NCI-H1105 treated with DMSO at 0.1 percent for 48 hours (cell line): ENCODE results near the gene RAB31.
"Not testable (repeated sequence)": the region's sequence is repeated elsewhere in the genome, so short reads cannot be mapped to it uniquely, and the experiment has no call there.

Experiments used
- DNase-seq: peaks from one replicate; lab custom pipeline; 2025; lab: John Stamatoyannopoulos, UW

RAB31 gene

DNA sequence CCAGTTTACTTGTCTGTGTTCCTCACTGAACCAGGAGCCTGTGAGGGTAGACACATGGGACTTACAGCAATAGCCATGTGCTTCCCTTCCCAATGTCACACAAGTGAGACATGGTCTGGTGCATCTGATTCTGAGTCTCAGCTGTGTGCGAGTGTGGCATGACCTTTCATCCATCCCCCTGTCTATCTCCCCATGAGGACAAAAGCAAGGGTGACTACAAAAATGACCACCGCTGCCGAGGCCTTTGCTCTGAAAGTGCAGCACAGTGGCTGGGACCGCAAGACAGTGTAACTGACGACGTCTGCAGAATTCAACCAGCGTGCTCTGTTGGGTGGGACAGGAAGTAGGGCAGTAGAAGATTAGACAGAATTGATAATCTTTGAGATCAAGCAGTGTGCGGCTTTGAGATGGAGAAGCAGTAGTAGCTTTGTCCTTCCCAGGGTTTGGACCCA, 50.5 kb downstream of the RAB31 start:
- DNase-seq = no peak

DNA sequence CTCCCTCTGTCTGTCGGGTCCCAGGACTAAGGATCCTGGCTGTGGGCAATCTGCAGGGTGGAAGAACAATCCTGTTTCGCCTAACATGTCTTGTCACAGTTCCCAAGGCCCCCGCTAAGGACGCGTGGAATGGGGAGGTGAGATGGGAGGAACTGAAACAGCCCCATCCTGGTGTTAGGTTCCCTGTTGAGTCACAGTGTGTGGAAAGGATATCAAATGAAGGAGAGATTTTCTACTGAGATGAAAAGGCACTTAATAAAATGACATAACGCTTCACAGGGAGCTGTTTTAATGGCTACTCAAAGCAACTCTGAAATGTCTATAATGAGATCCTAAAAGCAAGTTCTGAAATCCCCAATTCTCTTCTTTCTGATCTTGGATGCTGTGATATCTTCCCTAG, 52.5 kb downstream of the RAB31 start:
- no peak for DNase-seq

GRCh38 chr18:9762526-9762925, 54.4 kb downstream of the RAB31 start:
- DNase-seq = no peak

- DNase-seq = no peak
Observed at GRCh38 chr18:9763157-9763556, 55.1 kb downstream of the RAB31 start.

DNA sequence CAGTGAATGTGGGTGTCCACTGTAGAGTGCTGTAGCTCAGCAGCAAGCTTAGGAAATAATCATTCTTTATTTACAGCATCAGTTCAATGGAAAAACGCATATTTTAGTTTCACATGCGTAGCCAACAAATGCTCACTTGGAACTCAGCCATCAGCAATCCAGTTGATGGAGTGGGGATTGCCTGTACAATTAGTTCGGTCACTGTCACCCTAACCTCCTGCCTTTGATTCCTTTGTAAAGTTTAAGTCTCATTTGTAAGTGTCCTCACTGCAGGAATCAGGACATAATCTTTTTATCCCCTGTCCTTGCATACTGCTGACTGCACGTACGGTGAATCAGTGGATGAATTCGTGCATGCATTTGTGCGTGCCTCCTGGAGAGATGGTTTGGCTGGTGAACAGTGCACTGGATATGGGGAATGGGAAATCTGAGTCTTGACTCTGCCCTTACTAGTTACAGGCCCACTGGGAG, 55.9 kb downstream of the RAB31 start:
- DNase-seq = no peak

GRCh38 chr18:9765501-9765900, 57.4 kb downstream of the RAB31 start:
- DNase-seq = no peak

- DNase-seq = no peak
Observed at GRCh38 chr18:9766076-9766481, 58.0 kb downstream of the RAB31 start.

DNA sequence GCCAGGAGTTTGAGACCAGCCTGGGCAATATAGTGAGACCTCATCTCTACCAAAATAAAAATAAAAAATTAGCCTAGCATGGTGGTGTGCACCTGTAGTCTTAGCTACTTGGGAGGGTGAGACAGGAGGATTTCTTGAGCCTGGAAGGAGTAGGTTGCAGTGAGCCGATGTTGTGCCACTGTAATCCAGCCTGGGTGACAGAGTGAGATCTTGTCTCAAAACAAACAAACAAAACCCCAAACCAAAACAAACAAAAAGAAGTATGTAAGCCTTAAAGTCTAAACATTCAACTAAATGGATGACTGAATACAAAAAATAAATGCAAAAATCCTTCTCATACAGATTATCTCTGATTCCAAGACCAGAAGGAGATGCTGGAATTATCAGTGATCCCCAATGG, 58.6 kb downstream of the RAB31 start:
- DNase-seq = no peak

- DNase-seq = not testable (repeated sequence)
Observed at GRCh38 chr18:9768071-9768691, 60.1 kb downstream of the RAB31 start.

- DNase-seq = not testable (repeated sequence)
Observed at GRCh38 chr18:9770111-9770510, 62.0 kb downstream of the RAB31 start.

- no peak for DNase-seq
Observed at GRCh38 chr18:9771261-9771976, 63.3 kb downstream of the RAB31 start.

DNA sequence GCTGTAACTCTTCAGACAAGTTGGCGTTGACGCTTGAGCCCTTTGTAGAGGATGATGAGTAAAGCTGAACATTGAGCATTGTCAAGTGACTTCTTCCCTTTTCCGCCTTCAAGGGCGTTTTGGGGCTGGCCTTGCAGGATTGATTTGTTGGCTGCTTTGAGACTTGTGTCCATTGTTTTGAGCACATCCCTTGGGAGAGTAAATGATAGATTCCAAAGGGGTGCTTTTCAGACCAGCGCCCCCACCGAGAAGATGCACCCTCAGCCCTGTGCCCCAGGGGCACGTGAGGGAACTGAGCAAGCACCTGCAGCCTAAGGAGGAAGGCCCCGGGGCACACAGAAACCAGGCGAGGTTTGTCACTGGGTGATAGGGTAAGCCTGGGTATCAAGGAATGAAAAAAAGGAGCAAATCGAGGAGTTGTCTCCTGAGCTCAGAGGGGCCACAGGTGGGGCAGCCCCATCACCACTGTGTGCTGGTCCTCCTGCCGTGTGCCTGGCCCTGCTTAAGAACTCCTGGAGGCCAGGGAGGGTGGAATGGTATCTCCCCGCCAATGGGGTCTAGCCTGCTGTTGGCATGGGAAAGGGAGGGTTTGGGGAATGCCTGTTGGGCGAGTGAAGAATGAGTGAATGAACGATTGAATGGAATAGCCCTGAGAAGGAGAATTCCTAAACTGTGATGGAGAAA, 64.0 kb downstream of the RAB31 start:
- no peak for DNase-seq

GRCh38 chr18:9772847-9773677, 65.0 kb downstream of the RAB31 start:
- no peak for DNase-seq

DNA sequence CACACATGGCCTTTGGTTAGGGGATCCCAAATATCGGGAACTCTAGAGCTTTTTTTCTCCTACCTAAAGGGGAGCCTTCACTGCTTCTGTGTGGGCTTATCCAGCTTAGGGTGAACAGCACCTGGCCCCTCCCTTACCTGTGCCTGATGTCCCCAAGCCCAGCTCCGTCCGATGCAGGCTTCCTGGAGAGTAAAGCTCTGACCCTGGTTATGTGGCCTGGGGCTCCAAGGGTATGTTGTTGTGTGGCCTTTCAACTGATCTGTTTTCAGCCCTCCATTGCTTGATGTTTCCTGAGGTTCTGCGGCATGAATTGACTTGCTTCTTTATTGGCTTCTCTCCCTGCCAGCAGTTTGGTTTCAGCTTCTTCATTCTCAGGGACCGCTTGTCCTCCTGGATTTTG, 66.0 kb downstream of the RAB31 start:
- no peak for DNase-seq

GRCh38 chr18:9775178-9775577, 67.1 kb downstream of the RAB31 start:
- no peak for DNase-seq

GRCh38 chr18:9779630-9780029, 71.5 kb downstream of the RAB31 start:
- DNase-seq = no peak

DNA sequence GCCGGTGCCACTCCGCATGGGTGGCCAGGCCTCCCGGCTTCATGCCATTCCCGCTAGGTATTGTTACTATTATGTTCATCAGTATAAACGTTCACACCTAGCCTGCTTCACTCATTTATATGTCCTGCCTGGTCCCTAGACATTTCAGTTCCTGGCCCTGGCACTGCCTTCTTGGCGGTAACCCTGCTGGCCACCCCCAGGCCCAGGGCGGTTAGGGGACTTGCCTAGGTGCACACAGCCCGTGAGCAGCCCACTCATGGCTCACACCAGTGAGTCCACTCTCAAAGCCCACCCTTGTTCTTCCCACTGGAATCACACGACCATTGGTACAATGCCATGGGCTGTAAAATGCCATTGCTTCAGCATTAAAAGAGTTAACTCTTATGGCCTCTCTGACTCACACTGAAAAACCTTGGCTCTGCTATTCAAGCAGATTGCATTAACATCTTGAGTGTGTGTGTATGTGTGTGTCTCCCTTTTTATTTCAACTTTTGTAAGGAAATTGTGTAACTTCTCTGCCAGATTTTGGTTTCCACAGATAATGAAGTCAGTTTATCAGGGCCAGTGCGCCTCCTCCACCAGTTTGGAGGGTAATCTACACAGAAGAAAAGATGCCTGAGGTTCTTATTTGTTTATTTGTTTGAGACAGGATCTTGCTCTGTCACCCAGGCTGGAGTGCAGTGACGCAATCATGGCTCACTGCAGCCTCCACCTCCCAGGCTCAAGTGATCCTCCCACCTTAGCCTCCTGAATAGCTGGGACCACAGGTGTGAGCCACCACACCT, 74.2 kb downstream of the RAB31 start:
- DNase-seq = no peak

DNA sequence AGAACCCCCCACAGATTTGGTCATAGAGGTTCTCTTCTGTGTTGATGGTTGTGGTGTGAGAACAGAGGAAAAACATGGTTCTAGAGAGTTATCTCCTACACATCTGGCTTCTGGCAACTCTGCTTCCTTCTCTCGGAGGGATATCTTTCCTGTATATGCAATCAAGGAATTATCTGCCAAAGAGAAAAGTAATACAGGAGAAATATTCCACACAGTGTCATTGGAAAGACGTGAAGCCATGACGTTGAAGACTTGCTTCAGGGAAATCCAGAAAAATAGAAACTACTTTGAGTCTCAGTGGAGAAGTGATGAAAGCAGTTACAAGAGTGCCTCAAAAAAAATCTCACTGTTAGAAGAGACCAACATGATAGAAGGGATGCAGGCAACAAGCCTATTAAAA, 78.5 kb downstream of the RAB31 start:
- DNase-seq = no peak

DNA sequence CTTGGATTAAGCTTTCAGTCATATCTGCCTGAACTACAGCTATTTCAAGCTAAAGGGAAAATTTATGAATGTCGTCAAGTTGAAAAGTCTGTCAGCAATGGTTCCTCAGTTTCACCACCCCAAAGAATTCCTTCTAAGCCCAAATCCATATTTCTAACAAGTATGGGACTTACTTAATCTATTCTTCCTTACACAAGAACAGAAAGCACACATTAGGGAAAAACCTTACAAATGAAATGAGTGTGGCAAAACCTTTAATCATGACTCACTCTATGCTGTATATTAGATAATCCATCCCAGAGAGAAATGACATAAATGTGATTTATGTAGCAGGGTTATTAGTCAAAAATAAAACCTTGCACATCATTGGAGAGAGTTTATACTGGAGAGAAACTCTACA, 78.9 kb downstream of the RAB31 start:
- no peak for DNase-seq

DNA sequence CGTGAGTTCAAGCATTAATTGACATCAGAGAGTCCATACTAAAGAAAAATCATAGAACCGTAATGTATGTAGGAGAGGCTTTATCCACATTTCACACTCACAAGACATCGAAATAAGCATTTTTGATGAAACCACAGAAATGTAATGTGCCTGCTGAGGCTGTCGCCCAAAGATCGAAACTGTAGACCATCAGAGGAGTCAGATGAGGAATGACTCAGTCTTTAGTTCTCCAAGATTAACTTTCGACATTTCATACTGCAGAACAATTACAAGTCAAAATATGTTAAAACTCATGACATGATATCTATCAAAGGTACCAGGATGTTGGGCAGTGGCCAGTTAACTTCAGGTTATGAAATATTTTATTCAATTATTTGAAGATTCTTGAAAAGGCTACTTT, 79.6 kb downstream of the RAB31 start:
- no peak for DNase-seq

GRCh38 chr18:9788140-9788539, 80.0 kb downstream of the RAB31 start:
- no peak for DNase-seq
